Hematopoietic multipotent progenitor cell treated with erythropoietin and hydrocortisone succinate and interleukin-3 and kit ligand, for 4 days (in vitro differentiated cells): ENCODE results near the gene JAML.

Source experiments
- DNase-seq: peaks from one replicate; pipeline ENCODE4 v3.0.0-alpha.2; 2015

JAML gene

DNA sequence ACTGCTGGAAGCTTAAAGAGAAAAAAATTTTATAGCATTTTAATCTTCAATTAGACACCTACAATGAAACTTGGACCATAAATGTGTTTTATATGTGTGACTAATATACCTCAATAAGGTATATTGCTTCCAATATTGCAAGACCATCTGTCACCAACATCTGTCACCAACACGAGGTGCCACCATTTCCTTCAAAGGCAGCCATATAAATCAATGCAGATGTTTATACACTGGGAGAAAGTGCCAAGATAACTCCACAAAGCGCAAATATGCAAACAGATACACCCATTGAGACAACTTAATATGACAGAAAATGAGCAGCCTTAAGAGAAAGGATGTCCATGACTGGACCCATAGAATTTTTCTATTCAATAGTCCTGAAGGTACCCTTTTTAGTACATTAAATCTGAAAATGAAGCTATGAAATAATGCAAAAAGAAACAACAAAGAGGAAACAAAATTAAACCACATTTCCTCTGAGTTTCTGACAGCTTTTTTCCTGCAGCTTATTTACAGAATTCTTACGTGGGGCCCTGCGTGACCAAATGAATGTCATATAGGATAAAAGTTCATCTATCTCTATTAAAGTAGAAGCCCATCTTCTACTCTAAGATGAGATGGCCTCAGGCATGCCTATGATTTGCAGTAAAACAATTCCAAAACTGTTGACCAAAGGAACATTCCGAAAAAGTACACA, 14.8 kb upstream of the JAML start:
- no peak for DNase-seq

DNA sequence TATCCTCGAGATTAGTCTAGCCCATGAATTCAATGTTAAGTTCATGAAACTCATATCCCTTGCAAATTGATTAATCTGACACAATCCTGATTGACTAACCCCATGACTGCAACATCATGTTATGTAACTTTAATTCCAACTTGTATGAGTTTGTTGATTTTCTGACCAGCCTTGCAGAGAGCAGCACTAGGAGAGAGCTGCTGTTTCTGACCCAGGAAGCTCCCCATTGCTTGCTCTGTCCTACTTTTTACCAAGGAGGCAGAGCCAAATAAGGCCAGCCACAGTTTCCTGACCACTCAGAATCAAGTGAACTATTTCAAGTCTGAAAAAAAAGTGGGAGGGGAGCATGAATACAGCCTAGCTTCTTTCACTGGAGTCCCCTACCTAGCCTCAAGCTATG, 14.1 kb upstream of the JAML start:
- peak; percentile 62 for DNase-seq

DNA sequence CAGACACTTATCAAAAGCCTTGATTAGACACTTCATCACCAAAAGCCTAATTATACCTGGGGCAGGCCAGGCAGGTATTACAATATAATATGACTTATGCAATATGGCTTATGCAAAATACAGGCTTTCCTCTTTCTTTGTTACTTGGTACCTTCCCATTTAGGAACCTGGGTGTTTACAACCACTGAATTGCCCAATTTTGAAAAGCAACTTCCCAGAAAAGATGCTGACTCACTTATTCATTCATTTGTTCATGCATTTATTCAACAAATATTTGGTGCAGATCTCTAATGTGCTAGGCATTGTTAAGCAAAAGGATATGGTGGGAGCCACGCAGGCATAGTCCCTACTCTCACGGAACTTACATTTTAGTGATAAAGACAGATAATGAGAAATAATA, 13.6 kb upstream of the JAML start:
- DNase-seq, result peak; percentile 51

DNA sequence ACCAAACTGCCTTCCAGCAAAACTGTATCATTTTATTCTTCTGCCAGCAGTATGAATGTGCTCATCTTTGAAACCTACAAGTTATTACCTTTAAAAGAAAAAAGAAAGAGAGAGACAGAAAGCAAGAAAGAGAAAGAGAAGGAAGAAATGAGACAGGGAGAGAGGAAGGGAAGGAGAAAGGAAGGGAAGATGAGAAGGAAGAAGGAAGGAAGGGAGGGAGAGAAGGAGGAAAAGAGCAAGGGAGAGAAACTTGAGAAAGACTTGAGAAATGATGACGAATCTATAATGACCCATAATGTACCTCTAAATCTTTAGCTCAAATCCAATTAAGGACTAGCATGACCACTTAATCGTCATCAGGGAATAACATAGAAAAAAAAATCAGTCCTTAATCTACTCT, 11.4 kb upstream of the JAML start:
- no peak for DNase-seq

DNA sequence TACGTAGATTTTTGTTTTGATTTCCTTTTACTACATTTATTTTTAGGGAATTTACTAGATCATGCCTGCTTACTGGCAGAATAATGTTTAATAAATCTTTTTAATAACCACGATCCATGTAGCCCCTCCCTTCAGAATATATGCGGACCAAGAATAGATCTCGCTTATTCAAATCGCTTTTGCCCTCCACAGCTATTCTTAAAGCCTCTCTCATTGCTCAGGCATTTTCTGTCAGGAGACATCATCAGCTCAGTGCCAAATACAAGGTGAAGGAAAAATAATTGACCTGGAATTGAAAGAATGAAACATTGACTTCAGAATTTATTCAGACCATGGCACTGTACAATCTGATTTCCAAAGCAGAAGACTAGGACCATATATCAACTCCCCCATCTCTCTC, 10.0 kb upstream of the JAML start:
- no peak for DNase-seq

DNA sequence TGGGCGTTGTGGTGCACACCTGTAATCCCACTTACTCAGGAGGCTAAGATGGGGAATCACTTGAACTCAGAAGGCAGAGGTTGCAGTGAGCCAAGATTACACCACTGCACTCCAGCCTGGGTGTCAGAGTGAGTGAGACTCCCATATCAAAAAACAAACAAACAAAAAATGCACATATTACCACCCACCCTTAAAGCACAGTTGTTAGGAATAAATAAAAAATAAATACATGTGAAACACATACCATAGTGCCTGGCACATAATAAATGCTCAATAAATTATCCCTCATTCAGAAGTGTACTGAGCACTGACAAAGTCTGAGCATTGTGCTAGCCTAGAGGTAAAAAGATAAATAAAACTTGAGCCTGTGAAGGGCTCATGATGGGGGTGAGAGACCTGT, 9.0 kb upstream of the JAML start:
- DNase-seq, result no peak

DNA sequence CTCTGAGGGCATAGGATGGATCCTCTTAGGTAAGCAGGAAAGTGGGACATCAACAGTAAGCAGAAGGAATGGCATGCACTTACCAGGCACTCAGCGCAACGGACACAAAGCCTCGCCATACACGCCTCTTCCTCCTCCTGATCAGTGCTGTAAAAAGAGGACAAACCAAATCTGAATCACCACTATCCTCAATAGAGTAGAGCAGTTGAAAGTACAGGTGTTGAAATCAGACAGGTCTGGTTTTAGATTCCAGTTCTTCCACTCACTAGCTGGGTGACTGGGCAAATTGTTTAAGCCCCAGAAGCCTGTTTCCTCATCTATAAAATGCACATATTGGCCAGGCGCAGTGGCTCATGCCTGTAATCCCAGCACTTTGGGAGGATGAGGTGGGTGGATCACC, 8.6 kb upstream of the JAML start:
- no peak for DNase-seq

DNA sequence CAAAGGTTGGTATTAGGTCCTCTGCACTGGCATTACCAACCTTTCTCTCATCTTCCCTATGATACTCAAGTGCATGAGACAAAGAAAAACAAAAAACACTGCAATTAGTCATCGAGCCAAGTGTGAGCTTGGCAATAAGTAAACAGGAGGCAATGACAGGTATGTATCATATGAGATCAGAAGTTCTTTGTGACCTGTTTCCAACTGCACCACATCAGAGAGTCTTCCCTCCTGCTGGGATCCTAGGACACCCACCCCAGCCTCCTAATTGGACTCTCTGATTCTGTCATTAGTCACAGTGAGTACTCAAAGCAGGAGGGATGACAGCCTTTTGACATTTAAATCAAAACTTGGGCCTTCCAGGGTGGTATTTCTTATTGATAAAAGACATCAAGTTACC, 7.8 kb upstream of the JAML start:
- DNase-seq, result no peak

DNA sequence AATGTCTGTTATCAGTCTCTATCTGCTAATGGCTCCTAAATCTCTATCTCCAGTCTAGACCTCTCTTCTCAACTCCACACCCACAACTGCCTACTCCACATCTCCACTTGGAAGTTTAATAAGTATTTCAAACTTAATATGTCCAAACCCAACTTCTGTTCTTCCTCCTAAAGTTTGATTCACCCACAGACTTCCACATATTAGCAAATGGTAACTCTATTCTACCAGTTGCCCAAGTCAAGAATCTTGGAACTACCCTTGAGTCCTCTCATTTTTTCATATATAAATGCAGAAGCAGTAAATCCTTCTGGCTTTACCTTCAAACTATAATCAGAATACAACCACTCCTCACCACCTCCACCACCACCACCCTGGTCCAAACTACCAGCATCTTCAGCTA, 6.7 kb upstream of the JAML start:
- no peak for DNase-seq

DNA sequence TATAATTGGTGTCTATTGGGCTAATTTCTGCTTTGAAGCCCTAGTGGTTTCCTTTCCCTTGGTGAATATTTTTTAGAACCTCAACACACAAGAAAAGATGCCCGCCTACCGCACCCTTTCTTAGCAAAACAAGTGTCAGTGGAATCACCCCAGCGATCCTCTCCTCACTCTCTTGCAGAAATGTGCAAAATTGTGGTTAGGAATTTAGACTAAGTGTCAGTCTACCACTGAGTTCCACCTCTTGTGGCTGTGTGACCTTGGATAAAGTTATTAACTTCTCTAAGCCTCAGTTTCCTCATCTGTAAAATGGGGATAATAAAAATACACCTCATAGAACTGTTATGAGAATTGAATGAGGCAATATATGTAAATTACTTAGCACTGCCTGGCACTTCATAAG, 5.3 kb upstream of the JAML start:
- DNase-seq, result no peak

DNA sequence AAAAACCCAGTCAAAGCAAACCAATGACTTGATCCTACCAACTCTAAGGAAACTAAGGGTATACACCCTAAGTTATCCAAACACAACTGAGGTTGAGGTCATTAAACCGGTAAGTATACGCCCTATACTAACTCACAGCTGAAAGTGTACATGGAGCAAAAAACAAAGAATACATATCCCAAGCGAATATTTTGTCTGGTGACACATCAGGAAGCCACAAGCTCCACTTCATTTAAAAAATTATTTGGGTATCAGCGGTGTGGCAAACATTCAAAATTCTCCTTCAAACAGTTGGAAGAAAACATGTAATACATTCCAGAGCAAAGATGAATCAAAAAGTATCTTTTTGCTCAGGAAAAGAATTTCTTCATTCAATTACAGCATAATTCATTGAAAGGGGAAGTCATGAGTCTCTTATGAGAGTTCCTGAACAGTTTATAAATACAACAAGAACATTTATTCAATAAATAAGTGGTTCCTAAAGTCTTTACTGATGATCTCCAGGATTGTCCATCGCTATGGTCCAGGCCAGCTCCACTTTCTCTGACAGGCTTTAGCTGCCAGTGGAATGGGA, 4.5 kb upstream of the JAML start:
- DNase-seq, result no peak

DNA sequence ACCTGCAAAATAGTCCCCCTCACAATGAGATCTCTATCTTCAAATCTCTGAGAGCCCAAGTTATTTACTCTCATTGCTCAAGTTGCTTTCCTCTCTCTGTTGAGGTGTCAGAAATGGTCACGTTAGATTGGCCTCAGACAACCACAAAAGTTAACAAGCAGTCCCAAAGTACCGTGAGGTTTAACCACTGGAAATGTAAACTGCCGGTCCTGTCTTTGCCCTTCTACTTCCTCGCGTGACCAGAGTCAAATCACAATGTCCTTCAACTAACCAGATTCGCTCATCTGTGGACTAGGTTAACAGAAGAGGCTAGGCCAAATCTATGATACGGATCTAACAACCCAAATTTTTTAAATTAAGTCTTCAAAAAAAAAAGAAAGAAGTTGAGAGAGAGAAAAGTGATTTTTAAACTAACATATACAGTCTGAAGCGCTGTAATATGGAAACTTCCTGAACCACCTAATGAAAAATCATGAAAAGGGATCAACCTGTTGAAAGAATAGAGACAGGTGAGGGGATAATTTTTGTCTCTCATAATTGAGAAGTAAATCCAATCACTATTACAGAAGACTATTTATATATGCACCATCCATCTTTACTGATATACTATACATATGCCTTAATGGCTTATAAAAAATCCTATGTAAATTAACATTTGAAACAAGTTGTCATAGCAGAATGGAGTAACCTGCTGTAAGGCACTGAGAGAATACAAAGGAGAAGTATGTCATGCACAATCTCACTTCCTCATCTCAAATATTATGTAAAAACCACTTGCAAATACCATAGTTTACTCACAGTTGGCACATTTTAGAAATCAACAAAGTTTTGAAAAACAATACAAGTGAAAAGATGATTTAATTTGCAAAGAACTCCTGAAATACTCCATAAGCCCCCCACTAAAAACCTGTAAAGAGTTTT, 3.3 kb upstream of the JAML start:
- DNase-seq, result peak; percentile 74

DNA sequence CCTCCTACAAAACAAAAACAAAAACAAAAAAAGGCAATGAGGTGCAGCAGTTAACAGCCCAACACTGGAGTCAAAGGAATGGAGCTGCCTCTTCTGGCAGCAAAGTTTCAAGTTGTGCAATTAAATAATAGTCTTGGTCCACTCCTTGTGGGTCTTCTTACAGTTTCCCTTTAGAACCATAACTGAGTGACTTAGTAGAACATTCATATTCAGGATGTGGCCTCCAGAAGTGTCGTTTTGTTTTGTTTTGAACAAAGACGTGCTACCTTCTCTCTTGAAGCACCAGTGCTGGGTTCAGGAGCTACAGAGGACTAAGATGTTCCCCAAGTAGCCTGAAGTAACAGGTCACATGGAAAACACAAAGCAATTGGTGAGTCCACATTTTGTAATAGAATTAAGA, 2.0 kb upstream of the JAML start:
- no peak for DNase-seq

DNA sequence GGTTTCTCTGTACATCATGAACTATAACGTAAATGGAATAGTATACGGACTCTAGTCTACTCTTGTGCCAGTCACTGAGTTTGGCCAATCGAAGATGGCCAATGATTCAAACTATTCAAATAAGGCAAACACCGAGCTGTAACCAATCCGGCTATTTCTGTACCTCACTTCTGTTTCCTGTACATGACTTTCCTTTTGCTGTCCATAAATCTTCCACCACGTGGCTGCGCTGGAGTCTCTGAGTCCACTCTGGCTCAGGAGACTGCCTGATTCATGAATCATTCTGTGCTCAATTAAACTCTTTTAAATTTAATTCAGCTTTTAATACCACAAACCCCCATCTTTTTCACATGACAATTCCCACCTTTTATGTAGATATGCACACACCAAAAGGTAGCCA, 1.5 kb upstream of the JAML start:
- peak; percentile 69 for DNase-seq

DNA sequence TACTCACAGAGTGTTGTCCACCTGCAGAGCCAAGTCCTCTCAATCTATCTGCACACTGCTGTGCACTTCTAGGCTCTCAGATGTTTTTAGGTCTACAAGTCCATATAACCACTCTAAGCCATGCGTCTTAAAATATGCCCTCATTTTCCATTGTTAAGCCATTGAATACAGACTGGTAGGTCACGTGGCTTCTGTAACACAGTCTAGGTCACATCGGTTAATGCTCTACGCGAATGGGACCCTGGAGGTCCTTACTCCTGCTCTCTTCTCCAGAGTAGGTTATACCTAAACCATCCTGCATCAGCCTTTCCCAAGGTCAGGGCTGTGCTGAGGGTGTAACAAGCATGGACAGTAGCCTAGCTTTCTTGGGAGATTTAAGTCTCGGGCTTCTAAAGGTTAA, 819 bp downstream of the JAML start:
- no peak for DNase-seq

DNA sequence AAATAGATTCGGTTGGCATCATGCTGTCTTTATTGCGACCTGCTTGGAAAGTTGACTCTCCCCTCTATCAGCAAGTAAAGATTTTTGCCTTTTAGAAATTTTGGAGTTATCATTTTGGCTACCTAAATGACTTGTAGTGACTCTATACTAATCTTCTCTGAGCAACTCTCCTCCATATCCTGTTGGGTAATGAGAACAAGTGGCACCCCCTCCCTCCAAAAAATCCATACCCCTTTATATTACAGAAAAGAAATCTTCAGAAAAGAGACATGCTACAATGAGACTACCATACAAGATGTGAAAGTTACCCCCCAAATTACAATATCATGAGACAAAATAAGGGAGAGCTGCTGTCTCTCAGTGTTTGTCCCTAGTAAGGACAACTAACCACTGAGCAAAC, 1.2 kb downstream of the JAML start:
- no peak for DNase-seq

DNA sequence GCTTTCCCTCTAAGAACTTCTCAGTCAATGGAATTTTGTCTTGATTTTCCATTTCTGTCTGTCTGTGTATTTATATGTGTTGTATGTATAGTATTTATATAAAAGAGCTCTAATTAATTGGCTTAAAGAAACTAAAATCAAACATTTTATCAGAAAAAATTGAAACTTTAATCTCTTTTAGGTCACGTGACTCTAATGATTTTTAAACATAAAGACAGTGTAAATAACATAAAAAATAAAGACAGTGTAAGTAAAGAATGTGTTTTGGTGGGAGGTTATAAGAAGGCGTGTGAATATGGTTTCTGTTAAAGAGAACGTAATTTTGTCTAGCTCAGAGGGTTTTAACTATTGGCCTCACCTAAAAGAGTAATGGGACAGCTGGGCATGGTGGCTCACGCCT, 2.4 kb downstream of the JAML start:
- no peak for DNase-seq

DNA sequence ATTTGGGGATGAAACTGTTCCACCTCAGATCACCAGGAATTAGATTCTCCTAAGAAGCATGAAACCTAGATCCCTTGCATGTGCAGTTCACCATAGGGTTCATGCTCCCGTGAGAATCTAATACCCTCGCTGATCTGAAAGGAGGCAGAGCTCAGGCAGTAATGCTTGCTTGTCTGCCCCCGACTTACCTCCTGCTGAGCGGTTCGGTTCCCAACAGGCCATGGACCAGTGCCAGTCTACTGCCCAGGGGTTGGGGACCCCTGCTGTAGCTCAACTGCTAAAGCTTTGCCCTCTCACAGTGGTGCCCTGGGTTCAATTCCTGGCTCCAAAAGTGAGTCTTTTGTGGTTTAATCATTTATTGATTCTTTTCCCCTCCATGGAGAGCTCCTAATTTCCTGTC, 3.4 kb downstream of the JAML start:
- no peak for DNase-seq

DNA sequence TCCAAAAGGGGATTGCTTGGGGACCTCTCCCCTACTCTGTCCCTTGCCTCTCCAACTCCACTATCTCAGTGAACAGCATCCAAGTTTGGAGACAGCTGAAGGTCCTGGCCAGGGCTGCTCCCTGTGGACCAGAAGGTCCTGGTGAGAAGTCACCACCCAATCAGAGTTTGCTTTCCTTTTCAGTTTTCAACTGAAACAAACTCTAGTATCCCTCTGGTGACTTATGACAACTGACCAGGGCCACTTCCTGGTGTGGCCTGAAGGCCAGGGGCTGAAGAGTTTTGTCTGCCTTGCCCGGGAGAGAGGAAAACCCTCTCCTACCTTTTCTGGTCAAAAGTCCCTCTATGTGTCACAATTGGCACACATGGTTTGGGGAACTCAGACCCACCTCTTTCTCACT, 5.1 kb downstream of the JAML start:
- DNase-seq, result no peak

DNA sequence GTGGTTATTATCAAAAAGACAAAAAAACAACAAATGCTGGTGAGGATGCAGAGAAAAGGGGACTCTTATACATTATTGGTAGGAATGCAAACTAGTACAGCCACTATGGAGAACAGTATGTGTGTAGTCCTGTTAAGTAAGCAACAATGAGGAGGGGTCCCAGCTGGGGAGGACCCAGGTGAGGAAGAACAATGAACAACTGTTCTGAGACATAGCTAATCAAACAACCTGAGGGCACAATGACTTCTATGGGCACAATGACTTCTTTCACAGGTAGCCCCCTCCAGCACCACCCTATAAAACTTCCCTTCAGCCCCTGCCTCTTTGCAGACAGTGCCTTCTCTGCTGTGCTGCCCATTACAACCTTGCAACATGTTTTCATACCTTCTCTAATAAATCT, 5.6 kb downstream of the JAML start:
- DNase-seq, result no peak

DNA sequence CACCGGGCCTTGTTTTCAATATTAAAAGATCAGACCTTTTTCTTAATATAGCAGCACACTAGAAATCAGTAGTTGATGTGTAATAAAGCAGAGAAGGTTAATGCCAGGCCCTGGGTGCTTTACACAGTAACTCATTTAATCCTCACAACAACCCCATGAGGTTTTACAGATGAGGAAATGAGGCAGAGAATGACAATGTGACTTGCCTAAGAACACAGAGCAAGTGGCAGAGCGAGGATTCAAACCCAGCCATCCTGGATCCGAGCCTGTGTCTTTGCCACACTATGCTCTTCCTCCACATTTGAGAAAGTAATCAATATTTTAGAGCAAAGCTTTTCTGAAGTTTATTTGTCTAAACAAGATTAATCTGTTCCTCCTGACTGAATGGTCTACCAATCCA, 7.2 kb downstream of the JAML start:
- DNase-seq, result no peak

DNA sequence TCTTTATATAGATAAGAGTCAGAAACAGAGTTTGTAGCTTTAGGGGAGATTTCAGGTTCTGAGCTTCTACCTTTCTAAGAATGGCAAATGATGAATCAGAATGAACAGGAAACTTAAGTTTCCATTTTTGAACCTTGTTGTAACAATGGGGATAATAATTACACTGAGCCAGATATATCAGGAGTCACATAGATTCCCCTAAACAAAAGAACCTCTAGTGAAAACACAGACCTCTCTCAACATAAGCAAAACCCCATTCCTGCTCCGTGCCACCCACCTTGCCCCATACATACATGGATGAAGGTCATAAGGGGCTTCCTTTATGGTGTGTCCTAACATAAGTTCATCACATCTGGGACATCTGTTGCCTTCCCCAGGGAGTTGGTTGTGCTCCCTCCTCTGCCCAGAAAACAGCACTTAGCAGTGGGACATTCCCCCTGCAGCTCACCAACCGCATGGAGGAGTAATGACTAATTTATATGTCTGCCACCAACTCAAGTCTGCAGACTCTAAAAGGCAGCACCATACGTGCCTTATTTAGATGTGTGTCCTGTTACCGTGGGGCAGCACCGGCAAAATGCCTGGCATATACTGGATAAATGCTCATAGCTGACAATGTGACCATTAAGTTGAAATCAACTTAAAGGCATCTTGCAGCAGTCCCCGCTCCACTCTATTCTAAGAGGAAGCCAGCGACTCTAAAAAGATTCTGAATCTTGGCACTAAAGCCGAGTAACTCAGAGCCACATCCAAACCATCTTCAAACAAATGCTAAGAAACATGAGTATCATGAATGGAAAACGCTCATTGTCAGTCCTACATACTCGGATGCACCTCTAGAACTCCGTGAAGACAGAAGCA, 8.0 kb downstream of the JAML start:
- no peak for DNase-seq

DNA sequence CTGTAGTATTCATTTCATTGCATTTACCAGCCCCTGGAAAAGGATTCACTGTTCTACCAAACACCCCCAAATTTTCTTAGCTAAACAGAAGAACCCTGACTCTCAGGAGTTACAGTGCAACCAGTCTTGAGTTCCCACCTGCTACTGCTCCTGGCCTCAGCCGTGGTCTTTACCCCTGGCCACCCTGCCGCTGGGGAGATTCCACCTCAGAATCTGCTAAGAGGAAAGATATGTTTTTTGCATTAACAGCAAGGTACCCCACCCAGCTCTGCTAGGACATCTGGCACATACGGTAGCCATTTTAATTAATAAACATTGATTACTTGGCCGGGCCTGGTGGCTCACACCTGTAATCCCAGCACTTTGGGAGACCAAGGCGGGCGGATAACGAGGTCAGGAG, 9.0 kb downstream of the JAML start:
- no peak for DNase-seq
